Esophagus muscularis mucosa (tissue), 4 donors: Measurements from ENCODE around the gene IL12RB2. TPM values are rescaled to one million over a fixed set of nuclear protein-coding genes. Genes with fewer than 3 reads are reported as not detected.

ENCODE experiments used
- DNase-seq: peaks from one replicate; pipeline ENCODE4 v3.0.0-alpha.2; 2017; ENCODE audit errors: extremely low spot score
- H3K27ac ChIP-seq, 4 donors: fragments of 200-600 bp; sonication (generic); replicated peaks in 1 of 4; 1 replicate in 3 of 4; 2 replicates in 1 of 4; pipeline ENCODE4 v1.5.1; 2016 to 2019; ENCODE audit warnings: mild to moderate bottlenecking in 1 of 4
- H3K27me3 ChIP-seq, 4 donors: fragments of 200-600 bp; sonication (generic); one replicate each; pipeline versions ENCODE4 v1.5.1 to v1.6.0; 2016 to 2019
- H3K36me3 ChIP-seq, 4 donors: fragments of 200-600 bp; sonication (generic); one replicate each; pipeline ENCODE4 v1.5.1; 2016 to 2019
- H3K4me1 ChIP-seq, 4 donors: fragments of 200-600 bp; sonication (generic); one replicate each; pipeline ENCODE4 v1.5.1; 2016 to 2019
- H3K4me3 ChIP-seq, 4 donors: fragments of 200-600 bp; sonication (generic); 1 replicate in 2 of 4; 2 replicates in 2 of 4; pipeline ENCODE4 v1.5.1; 2016 to 2019; ENCODE audit warnings: mild to moderate bottlenecking in 4 of 4, moderate library complexity in 1 of 4
- H3K9me3 ChIP-seq, 4 donors: fragments of 200-600 bp; sonication (generic); 1 replicate in 3 of 4; 2 replicates in 1 of 4; pipeline ENCODE4 v1.5.1; 2016 to 2019
- CTCF ChIP-seq, 3 experiments: fragments of 200-600 bp in 2 of 3; fragments of 450-650 bp in 1 of 3; sonication (generic) in 2 of 3; IDR thresholded peaks; one replicate each; pipeline ENCODE4 v1.5.1; 2017 to 2019; ENCODE audit warnings: antibody characterized with exemption in 3 of 3, mild to moderate bottlenecking in 2 of 3, moderate library complexity in 1 of 3
- EP300 ChIP-seq: sonication (generic); formaldehyde crosslinking; IDR thresholded peaks from one replicate; pipeline ENCODE4 v1.6.1; 2017; ENCODE audit warnings: antibody characterized with exemption
- POLR2A ChIP-seq: fragments of 450-650 bp; IDR thresholded peaks from one replicate; pipeline ENCODE4 v1.6.1; 2017; ENCODE audit warnings: antibody characterized with exemption, moderate library complexity, mild to moderate bottlenecking, low read depth
- POLR2AphosphoS5 ChIP-seq, 2 donors: sonication (generic); formaldehyde crosslinking; IDR thresholded peaks; one replicate each; pipeline ENCODE4 v1.6.1; 2017; ENCODE audit warnings: antibody characterized with exemption in 2 of 2
- WGBS: methylation state at CpG from one replicate; pipeline ENCODE4 v1.1.5; 2018; 5-methylcytosine and 5-hydroxymethylcytosine counted together
- intact Hi-C: fragments of 100-400 bp; cut with DNase I; formaldehyde crosslinking; loops from one replicate; pipeline ENCODE4 v1.15.1; 2023
- total RNA-seq, 4 donors: library from RNA; depleted of rRNA; stranded (reverse); fragments of >200 nt; gene quantifications; one replicate each; pipeline versions ENCODE4 v1.1.0 to v1.2.1, GENCODE V29; 2016

IL12RB2 gene
- total RNA-seq, 4 donors from 2014 or later, result 0.29 to 1.3 (median 0.65) TPM; not detected in 1

DNA sequence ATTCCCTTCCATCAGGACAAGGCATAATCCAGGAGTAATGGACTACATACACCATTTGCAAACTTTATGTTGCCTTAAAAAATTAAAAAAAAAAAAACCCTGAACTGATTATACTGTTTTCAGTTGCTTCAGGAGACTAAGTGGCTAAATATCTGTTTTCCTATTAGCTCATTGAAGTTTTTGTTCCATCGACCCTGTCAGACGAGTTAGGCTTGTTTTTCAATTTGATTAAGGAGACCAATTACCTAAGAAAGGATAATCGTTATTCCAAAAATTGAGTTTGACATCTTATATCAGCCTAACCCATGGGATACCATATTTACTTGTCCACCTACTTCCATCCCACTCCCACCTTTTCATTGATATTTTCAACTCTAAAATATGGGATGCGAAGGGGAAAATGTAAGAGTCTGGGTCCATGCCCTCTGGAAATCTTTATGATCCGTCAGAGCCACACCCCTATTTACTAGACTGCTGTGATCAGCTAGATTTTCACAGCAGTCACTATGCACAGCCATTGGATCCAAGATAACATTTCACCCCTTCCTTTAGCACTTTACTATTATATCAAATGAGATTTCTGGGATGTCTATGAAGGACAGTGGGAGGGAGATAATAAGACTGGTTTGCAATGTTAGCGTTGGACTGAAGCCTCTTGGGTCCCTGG lies 41.0 kb downstream of the IL12RB2 start:
- no peak for DNase-seq
- intact Hi-C loops, result no loop called here

DNA sequence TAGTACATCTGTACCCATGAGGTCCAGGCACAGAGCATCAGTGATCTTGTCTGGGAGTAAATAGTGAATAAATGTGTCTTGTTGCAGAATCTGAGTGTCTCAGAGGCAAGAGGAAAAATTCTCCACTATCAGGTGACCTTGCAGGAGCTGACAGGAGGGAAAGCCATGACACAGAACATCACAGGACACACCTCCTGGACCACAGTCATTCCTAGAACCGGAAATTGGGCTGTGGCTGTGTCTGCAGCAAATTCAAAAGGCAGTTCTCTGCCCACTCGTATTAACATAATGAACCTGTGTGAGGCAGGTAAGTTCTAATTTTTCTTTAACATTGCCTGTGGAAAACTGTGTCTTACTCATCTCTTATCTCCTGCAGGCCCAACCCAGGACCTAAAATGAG lies 43.1 kb downstream of the IL12RB2 start:
- no peak for TF ChIP-seq POLR2A
- no peak for TF ChIP-seq POLR2AphosphoS5 (IDR thresholded peaks at IDR 0.05)
- no peak for TF ChIP-seq CTCF (IDR thresholded peaks at IDR 0.05)
- no peak for TF ChIP-seq EP300
- Histone ChIP-seq H3K36me3 (no peaks in the 10 kb centered on the region), H3K27ac (no peak overlapping the region), H3K4me3 (no peak overlapping the region), H3K27me3 (no peaks in the 10 kb centered on the region), H3K4me1 (peaks cover 0 to 5% (median 0%) of the 10 kb centered on the region in 4 donors), H3K9me3 (no peaks in the 10 kb centered on the region)
- WGBS, result 79% methylated on average over 2 of the region's 2 CpGs
- intact Hi-C loops, result no loop called here
- DNase-seq, result no peak

More for the DNA sequence above, 41.0 kb downstream of the IL12RB2 start:
- H3K9me3 ChIP-seq, result no peaks in the 10 kb centered on the region
- WGBS, result 89% methylated on average over 6 of the region's 6 CpGs
- H3K27me3 ChIP-seq, result no peaks in the 10 kb centered on the region
- H3K27ac ChIP-seq, result no peak overlapping the region
- TF ChIP-seq CTCF (IDR thresholded peaks at IDR 0.05) (no peak), POLR2AphosphoS5 (IDR thresholded peaks at IDR 0.05) (no peak), EP300 (no peak), POLR2A (no peak)
- H3K4me1 ChIP-seq, result peaks cover 0 to 5% (median 0%) of the 10 kb centered on the region in 4 donors
- H3K4me3 ChIP-seq, result no peak overlapping the region
- H3K36me3 ChIP-seq, result no peaks in the 10 kb centered on the region

DNA sequence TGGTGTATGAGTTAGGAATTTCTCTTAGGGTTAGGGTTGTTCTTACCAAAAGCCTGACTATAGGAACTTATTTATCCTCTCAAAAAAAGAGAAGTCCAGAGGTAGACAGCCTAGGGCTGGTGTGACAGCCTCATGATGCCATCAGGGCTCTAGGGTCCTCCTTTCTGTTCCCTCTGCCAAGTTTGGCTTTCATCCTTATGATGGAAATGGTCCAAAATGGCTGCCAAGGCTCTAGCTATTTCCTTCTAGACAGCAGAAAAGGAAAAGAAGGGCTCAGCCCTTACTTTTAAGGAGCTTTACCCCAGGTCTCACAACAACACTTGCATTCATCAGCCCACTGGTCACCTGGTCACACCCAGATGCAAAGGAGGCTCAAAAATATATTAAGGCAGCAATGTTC lies 44.5 kb downstream of the IL12RB2 start:
- no peak for DNase-seq
- H3K27ac ChIP-seq, result no peak overlapping the region
- H3K4me1 ChIP-seq, result peaks cover 0 to 5% (median 0%) of the 10 kb centered on the region in 4 donors
- intact Hi-C loops, result no loop called here
- no peaks in the 10 kb centered on the region for H3K9me3 ChIP-seq
- no peak overlapping the region for H3K4me3 ChIP-seq
- no peak for TF ChIP-seq EP300
- no peak for TF ChIP-seq POLR2A
- TF ChIP-seq POLR2AphosphoS5 (IDR thresholded peaks at IDR 0.05), result no peak
- TF ChIP-seq CTCF (IDR thresholded peaks at IDR 0.05), result no peak
- H3K27me3 ChIP-seq, result no peaks in the 10 kb centered on the region
- H3K36me3 ChIP-seq, result no peaks in the 10 kb centered on the region

GRCh38 chr1:67355745-67356424 lies 48.2 kb downstream of the IL12RB2 start:
- no peaks in the 10 kb centered on the region for H3K27me3 ChIP-seq
- 76% methylated on average over 3 of the region's 3 CpGs for WGBS

More at GRCh38 chr1:67355745-67356424, 48.2 kb downstream of the IL12RB2 start:
- no peak for DNase-seq
- intact Hi-C loops, result no loop called here
- TF ChIP-seq CTCF (IDR thresholded peaks at IDR 0.05), result no peak
- TF ChIP-seq POLR2A, result no peak
- no peak for TF ChIP-seq POLR2AphosphoS5 (IDR thresholded peaks at IDR 0.05)
- no peak for TF ChIP-seq EP300
- no peaks in the 10 kb centered on the region for H3K36me3 ChIP-seq
- no peak overlapping the region for H3K27ac ChIP-seq
- H3K9me3 ChIP-seq, result no peaks in the 10 kb centered on the region
- H3K4me1 ChIP-seq, result no peaks in the 10 kb centered on the region
- no peak overlapping the region for H3K4me3 ChIP-seq
